Middle frontal gyrus (tissue), 1 donor: ENCODE results near the gene GATAD2A.
"Not testable (repeated sequence)": the region's sequence is repeated elsewhere in the genome, so short reads cannot be mapped to it uniquely, and the experiment has no call there.

Source experiments
- DNase-seq: peaks from one replicate; pipeline ENCODE4 v3.0.0-alpha.2; 2015; ENCODE audit warnings: low spot score; ENCODE audit errors: extremely low spot score

Gene GATAD2A

DNA sequence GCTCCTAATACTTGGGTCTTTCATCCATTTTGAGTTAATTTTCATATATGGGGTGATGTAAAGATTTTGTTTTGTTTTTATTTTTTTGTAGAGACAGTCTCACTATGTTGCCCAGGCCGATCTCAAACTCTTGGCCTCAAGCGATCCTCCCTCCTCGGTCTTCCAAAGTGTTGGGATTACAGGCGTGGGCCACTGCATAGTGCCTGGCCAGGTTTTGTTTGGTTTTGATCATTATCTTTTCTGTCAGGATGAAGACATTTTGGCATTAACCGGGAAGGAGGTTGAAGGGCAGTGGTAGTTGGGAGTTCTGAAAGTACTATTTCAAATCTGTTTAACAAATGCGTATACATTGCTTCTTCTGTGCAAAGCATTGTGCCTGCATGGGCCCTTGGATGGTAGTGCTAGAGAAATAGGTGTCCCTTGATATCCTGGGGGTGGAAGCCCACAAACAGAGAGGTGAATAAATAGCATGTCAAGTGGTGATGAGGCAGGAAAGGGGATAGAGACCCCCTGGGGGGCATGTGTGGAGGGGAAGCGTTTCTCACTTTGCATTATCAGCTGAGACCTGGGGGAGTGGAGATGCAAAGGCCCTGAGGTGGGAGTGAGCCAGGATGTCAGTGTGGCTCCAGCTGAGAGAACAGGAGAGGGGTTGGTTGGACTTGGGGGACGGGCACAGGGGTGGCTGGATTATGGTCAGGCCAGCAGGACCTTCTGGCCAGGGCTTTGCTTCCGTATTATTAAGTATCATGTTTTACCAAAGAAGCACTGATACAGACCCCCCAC lies 41.4 kb downstream of the GATAD2A start:
- DNase-seq = no peak

DNA sequence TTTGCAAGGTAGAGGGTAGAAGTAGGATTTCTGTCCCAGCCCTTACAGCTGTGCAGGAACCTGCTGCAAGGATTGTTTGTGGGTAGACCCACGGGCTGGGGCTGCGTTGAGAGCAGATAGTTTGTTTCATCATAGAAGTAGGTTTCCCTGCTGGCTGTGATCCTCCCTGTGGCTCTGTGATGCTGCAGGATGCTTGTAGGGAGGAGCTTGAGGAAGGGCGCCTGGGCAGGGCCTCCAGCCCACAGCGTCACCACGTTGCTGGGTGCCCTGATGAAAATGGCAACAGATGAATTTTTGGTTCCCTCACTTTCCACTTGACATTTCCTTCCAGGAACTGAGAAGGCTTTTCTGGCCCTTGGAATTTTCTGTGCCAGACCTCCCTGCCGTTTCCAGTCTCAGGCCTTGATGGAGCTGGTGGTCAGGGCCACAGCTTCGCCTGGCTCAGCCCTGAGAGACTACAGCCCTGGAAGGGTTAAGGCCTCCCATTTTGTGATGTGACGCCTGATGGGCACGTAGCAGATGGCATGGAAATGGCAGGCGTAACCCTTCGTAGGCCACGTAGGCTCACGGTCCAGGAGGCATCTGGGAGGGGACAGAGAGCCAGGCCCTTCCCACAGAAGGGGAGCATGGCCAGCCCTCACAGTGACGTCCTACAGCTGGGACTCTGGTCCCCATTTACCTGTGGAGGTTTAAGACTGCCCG lies 42.2 kb downstream of the GATAD2A start:
- DNase-seq = no peak

DNA sequence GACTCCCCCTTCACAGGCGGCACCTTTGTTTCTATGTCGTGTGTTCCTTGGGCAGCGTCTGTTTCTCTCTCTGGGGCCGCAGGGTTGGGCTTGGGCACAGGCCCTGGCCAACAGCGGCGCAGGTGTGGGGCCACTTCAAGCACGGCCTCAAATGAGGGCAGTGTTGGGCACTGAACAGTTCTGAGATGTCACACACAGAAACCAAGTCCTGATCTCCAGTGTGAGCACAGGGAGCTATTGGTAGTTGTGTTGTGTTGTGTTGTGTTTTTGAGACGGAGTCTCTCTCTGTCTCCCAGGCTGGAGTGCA lies 42.7 kb downstream of the GATAD2A start:
- no peak for DNase-seq

DNA sequence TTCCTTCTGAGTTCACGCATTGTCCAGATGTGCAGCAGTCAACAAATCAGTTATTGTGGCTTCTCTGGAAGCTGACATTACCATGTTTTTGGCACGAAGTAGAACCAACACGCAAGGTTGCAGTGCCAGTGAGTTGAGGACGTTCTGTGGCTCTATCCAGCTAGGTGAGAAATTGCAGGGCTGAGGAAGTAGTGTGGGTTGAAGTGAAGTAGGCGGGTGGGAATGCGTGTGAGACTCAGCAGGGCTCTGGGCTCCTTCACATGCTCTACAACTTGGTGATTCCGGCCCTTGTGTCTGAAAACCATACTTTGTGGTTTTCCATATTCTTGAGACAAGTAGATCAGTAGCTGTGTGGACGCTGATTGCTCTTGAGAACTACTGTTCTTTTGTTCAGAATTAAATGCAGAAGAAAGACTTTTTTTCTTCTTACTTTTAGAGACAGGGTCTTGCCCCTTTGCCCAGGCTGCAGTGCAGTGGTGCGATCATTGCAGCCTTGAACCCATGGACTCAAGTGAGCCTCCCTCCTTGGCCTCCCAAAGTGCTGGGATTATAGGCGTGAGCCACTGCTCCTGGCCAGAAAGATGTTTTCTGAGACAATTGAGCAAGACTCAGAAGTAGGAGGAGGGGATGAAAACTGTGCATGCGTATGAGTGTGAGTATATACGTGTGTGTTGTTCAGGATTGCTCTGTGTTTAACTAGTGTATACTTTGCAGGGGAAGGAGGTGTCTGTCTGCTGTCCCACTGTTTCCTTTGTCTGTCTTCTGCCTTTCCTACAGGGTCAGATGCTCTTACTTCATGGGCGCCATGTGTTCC lies 46.2 kb downstream of the GATAD2A start:
- peak; percentile 18 for DNase-seq

DNA sequence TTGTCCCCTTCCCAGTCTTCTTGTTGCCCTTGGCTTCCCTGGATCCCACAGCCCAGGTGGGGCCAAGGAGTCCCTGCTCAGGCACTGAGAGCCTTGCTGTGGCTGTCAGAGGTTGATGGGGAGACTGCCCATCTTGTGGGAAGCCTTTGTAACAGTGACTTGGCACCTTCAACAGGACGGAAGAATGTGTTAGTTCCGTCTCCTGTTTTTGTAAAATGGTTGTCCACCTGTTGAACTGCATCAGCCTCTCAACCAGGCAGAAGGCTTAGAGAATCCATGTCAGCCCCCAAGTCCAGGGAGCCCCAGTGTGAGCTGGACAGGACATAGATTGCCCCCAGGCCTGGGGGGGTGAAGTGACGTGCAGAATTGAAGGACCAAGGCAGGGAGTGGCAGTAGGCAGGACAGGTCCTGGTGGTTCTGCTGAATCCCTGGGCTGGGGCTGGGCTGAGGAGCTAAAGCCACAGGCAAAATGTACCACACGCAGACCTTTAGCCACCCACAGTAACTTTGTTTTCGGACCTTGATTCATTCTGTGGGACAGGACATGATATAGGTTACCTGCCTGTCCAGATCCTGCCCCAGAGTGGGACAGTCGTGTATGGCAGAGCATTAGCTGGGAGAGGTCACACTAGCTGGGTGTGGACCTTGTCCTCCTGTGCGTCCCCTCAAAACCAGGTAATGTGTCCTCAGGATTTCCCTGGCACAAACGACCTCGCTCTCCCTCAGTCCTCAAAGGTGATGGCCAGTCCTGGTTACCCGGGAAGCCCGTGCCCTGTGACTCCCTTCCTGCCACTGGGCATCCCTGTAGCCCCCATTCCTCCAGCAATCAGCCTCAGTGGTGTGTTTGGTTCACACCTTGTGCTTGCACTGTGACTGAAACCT lies 47.0 kb downstream of the GATAD2A start:
- DNase-seq = no peak

DNA sequence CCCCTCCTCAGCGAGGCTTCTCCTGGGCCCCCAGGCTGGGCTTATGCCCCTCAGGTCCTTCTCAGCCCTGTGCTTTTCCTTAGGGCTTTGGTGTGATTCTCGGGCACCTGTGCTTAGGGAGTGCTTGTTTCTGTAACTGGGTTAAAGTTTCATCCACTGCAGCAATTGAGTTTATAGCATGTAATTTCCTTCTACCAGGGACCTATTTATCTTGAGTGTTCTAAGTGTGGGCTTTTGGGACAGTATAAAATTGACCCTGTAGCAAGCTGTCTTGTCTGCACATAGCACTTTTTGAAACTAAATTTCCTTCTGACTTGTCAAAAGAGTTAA lies 47.6 kb downstream of the GATAD2A start:
- no peak for DNase-seq

DNA sequence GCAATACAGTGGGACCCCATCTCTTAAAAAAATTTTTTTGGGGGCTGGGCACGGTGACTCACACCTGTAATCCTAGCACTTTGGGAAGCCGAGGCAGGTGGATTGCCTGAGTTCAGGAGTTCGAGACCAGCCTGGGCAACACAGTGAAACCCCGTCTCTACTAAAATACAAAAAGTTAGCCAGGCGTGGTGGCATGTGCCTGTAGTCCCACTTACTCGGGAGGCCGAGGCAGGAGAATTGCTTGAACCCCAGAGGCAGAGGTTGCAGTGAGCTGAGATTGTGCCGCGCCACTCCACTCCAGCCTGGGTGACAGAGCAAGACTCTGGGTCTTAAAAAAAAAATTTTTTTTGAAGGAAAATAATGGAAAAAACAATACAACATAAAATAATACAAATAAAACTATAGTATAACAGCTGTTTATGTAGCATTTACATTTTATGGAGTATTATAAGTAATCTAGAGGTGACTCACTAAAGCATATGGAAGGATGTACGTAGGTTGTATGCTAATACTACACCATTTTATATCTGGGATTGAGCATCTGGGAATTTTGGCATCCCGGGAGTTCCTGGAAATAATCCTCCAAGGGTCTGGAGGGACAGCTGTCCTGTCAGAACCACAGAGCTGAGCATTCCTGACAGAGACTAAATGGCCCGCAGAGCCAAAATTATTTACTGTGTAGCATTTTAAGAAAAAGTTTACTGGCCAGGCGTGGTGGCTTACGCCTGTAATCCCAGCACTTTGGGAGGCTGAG lies 49.9 kb downstream of the GATAD2A start:
- not testable (repeated sequence) for DNase-seq

DNA sequence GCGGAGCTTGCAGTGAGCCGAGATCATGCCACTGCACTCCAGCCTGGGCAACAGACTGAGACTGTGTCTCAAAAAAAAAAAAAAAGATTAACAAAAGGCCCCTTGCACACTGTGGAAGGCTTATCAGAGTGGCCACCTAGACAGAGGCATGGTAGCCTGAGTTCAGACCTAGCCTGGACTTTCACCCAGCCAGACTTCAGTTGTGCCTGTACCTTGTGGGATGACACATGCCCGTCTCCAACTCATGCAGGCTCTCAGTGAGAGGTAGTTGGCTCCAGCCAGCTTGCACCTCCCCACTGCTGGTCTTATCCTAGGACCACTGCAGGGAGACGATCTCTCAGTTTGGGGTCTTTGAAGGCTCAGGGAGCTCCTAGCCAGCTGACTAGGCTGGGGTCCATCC lies 52.2 kb downstream of the GATAD2A start:
- DNase-seq = no peak

DNA sequence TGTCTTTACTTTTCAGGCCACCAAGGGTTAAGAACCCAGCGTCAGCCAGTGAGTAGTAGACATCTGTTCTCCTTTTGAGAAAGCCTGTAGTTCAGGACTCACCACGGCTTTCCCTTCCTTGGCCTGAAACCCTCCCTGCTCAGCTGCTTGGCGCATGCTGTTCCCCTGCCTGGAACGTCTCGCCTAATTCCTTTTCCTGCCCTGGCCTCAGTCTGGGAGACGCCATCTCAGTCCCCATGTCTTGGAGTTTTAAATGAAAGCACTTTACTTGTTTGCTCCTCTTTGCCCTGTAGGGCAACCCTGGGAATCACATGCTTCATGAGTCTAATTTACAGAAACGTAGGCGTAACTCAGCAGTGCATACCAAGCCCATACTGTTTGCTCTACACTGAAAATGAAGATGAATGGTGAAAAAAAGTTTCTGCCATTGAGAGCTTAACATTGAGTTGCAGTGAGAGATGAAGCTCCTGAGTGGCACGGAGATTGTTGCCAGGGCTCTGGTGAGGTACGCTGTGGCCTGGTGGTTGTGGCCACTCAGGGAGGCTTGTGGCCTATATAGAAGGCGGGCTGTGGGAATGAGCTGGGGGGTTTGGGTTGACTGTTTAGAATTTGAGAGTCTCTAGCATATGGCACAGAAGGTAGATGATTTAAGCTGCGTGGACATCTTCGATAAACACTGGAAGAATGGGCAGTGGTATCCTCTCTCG lies 52.8 kb downstream of the GATAD2A start:
- no peak for DNase-seq

DNA sequence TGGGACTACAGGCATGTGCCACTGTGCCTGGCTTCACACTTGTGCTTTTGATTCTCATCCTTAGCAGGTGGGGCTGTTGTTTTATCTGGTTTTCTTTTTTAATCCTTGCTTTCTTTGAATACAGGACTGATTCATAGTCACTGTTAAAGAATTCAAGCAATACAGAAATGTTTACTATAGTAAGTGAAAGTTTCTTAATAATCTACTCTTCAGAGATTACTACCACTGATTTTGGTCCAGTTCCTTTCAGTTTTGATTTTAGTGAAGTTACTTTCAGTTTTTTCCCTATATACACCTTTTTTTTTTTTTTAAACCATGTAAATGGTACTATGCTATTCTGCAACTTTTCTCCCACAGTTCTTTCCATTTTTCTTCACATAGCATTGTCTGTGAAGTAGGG lies 53.6 kb downstream of the GATAD2A start:
- DNase-seq = no peak

DNA sequence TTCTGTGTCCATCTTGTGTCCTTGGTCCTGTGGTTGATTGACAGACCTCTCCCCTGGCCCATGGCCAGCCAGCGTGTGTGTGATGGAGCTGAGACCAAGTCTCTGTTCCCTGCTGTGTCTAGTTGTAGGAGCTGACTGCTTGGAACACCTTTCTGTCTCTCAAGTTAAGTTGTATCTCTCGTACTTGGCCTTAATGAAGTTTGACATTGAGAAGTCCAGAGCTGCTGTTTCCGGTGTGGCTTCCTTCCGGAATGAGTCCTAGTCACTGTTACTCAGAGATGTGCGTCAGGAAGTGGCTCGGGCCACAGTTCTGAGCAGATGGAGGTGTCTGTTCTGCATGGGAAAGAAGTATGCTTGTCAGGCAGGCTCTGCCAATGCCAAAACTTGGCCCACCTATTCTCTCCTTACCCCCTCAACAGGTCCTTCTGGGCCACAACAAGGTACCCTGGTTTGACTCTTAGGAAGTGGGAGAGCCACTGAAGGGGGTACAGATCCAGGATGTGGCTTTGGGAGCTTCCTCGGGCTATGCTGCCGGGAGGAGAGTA lies 54.3 kb downstream of the GATAD2A start:
- no peak for DNase-seq

DNA sequence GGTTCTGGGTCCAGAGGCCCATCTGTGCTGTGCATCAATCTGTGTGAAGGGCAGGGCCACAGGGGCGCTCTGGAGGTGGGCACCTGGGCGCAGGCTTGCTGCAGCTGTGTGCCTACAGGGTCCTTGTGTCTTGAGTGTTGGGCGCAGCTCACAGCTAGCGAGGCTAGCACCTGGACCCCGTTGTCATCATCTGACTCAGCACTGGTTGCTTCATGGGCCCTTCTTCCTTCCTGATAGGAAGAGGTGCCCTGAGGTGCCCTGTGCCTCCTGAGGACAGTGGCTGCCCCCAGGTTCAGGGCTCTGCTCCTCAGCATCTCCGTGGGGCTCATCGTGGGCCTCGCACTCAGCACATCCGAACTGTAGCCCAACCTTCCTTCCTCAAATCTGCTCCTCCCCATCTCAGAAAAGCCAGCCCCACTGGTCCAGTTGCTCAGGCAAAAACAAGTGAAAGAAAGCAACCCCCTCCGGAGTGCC lies 54.8 kb downstream of the GATAD2A start:
- no peak for DNase-seq

DNA sequence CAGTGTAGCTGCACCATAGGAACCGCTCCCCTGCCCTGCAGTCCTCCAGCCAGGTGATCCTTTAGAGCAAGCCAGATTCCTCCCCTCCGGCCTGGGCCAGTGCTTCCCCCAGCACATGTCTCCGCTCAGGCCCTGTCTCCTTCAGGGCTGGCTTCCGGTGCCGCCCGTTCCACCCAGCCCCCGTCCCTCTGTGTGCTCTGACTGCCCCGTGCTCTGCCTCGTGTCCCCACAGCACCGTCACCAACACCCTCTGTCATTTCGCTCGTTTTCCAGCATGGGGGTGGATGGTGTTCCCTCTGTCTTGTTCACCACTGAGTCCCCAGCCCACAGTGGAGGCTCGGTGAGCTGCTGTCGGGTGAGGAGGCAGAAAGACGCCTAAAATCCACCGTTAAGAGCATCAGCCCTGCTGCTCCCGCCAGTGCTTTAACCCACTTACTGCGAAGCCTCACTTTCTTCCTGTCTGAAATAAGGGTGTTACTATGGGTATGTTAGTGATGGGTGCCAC lies 55.3 kb downstream of the GATAD2A start:
- DNase-seq = peak; percentile 16

DNA sequence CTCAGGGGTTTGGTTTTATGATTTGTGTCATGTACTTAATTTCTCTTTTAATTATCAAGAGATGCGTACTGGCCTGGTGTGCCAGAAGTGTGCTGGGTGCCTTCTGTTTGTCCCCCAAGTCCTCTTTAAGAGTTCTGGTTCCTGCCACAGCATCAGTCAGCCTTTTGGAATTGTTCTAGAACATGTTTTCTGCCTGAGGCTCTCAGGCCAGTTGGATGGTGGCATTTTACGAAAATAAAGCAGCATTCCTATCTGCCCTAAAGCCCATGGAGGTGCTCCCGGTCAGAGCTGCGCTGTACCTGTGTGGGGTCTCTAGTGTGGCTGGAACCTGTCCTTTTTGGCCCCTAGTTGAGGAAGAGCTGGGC lies 55.8 kb downstream of the GATAD2A start:
- no peak for DNase-seq

DNA sequence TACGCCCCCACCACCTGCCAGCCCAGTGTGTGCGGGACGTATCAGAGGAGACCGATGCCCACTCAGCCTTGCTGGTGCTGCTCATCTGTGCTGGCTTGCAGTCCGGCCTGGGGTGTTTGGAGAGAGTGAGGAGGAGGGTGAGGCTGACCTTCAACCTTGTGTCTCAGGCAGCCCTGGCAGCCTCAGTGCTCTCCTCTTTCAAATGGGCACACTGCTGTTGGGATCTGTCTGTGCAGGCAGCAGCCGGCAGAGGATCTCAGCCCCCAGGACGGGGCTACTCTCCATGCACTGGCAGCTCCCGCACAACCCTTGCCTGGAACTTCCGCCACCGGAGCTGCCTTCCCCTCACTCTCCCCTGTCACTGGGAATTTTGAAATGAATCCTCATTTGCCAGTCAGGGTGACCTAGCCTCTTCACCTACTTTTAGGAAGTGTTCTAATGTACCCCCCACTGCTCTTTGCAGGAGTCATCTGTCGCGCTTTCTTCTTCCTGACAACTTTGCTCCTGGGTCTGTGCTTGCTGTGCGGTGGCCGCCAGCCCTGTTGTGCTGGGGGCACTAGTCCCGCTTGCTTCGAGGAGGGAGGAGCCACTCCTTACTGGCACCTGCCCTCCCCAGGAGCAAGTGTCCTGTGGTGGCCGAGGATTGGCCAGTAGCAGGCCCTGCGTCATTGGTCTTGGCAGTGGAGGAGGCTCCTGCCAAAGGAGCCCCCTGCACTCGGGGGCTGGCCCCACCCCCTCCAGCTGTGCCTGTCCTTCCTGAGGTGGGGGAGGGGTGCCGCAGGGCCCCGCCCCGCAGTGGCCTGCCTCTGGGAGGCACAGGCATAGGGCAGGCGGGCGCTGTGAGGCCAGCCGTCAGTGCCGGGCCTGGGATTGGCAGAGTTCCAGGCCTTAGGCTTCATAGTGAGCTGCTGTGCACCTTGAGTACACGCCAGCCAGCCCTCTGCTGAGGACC lies 56.5 kb downstream of the GATAD2A start:
- no peak for DNase-seq

DNA sequence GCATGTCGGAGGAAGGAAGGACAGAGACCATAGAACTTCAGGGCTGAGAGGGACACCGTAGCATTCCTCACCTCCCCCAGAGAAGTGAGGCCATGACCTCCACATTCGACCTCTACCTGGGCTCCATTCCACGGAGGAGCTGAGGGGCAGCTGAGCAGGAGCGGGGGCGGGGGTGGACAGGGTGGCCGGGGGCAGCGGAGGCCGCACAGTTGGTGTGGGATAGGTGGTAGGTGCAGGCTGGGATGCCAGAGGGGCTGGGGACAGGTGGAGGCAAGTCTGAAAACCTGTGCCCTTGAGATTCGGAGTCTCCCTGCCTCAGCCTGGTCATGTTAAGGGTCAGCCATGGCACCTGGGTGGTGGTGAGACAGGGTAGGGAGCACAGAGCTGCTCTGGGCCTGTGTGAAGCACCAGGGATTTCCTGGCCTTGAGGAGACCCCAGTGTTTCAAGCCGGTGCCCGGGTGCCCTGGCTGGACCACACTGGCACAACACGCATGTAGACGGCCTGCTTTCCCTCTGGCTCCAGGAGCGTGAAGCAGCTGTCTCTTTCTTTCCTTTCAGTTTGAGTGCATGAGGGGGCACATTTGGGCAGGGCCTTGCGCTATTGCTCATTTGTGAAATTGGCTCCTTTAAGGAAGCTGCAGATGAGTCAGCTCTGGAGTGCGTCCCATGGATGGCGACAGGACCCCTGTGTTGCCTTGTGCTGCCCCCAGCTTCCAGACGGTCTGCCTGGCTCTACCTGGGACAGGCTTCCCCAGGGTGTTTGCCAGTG lies 58.1 kb downstream of the GATAD2A start:
- DNase-seq = no peak

DNA sequence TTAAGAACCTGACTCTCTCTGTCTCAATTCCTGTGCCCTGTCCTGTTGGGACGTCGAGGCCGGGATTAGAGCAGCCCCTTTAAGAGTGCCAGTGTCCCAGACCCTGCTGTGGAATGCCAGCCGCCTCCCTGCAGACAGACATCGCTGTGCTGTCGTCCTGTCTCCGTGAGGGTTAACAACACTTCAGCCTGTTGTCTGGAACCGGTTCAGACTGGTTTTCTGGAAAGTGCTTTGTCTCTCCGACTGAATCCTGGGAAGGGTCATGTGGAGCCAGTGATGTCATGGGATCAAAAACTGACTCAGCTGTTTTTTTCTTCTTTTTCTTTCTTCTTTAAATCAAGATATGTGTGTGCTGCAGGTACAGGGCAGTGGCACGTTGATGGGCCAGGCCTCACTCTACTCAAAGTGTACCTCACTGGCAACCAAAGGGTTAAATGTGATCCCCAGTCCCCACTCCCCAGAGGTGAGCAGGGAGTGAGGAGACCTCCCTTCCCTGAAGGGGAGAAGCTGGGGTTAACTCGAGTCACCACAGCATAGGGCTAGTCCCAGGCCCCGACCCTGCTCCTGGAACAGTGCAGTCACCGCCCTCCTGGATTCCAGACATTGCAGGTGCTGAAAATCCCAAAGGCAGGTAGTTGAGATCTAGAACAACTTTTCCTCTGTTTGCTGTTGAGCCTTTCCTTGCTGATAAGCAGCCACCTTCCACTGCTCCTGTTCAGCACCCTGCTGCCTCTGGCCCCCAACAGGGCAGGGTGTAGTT lies 59.0 kb downstream of the GATAD2A start:
- no peak for DNase-seq
